K562 (cell line): ENCODE data around the gene DNMT1. TPM values are rescaled to one million over a fixed set of nuclear protein-coding genes. Genes with fewer than 3 reads are reported as not detected.

ENCODE experiments used
- CBX3 ChIP-seq, 2 experiments: IDR thresholded peaks; 1 replicate in 1 of 2; 2 replicates in 1 of 2; pipeline ENCODE4 v1.6.1; 2012; ENCODE audit warnings: inconsistent platforms in 2 of 2, low read length in 2 of 2, borderline replicate concordance in 1 of 2, control low read depth in 1 of 2
- CGGBP1 ChIP-seq: fragments of 250-450 bp; sonication (Bioruptor Pico); IDR thresholded peaks from 2 replicates; pipeline ENCODE4 v1.9.0; 2021; ENCODE audit warnings: mild to moderate bottlenecking
- E2F6 ChIP-seq, 2 experiments: IDR thresholded peaks; 2 replicates each; pipeline ENCODE4 v1.6.1; 2011; ENCODE audit warnings: borderline replicate concordance in 1 of 2, control low read depth in 1 of 2, low read depth in 1 of 2, low read length in 1 of 2, mild to moderate bottlenecking in 1 of 2, mixed read lengths in 1 of 2, moderate library complexity in 1 of 2; ENCODE audit not compliant: insufficient read depth in 1 of 2, insufficient read length in 1 of 2, poor library complexity in 1 of 2, severe bottlenecking in 1 of 2; ENCODE audit errors: extremely low read depth in 1 of 2
- HLTF ChIP-seq: fragments of 450-650 bp; IDR thresholded peaks from 2 replicates; pipeline ENCODE4 v1.6.1; 2016
- JUND ChIP-seq, 2 experiments: IDR thresholded peaks; 2 replicates in 1 of 2; 3 replicates in 1 of 2; pipeline ENCODE4 v1.6.1; 2011; ENCODE audit warnings: borderline replicate concordance in 2 of 2, low read depth in 2 of 2, low read length in 2 of 2, improper control_type of control experiment in 1 of 2, missing biosample characterization in 1 of 2, missing genetic modification characterization in 1 of 2, missing genetic modification reagents in 1 of 2
- MNT ChIP-seq, 2 experiments: fragments of 450-650 bp; conservative IDR thresholded peaks; 2 replicates each; pipeline ENCODE4 v1.6.1; 2017; ENCODE audit warnings: mild to moderate bottlenecking in 2 of 2, moderate library complexity in 2 of 2
- PHF20 ChIP-seq: fragments of 450-650 bp; IDR thresholded peaks from 2 replicates; pipeline ENCODE4 v1.6.1; 2018; ENCODE audit not compliant: partially characterized antibody
- RAD21 ChIP-seq, 2 experiments: fragments of 250-450 bp in 1 of 2; fragments of 450-650 bp in 1 of 2; sonication (Bioruptor Pico) in 1 of 2; formaldehyde crosslinking in 1 of 2; IDR thresholded peaks in 1 of 2; conservative IDR thresholded peaks in 1 of 2; 2 replicates each; pipeline versions ENCODE4 v1.4.0 to v1.8.0; 2020 to 2022; ENCODE audit warnings: mild to moderate bottlenecking in 2 of 2, moderate library complexity in 1 of 2
- SMARCA4 ChIP-seq: fragments of 450-650 bp; IDR thresholded peaks from 2 replicates; pipeline ENCODE4 v1.6.1; 2016
- TFE3 ChIP-seq: fragments of 450-650 bp; formaldehyde crosslinking; IDR thresholded peaks from 2 replicates; pipeline ENCODE4 v1.4.0; 2020; ENCODE audit warnings: mild to moderate bottlenecking, mixed read lengths
- ZNF121 ChIP-seq: sonication (generic); formaldehyde crosslinking; conservative IDR thresholded peaks from 2 replicates; pipeline ENCODE4 v1.8.0; 2022; ENCODE audit warnings: missing genetic modification reagents
- ZNF583 ChIP-seq: fragments of 250-450 bp; sonication (Bioruptor Pico); IDR thresholded peaks from 2 replicates; pipeline ENCODE4 v1.4.0; 2020
- ZNF778 ChIP-seq: fragments of 450-650 bp; formaldehyde crosslinking; IDR thresholded peaks from 2 replicates; pipeline ENCODE4 v1.4.0; 2020; ENCODE audit warnings: mild to moderate bottlenecking, moderate library complexity
- polyA plus RNA-seq, 8 experiments: library from polyadenylated mRNA; depleted of rRNA in 4 of 8; stranded (reverse) in 5 of 8; unstranded in 3 of 8; fragments of >200 nt; fragmentation: Nextera tagmentation in 2 of 8; fragmentation: Illumina TruSeq in 1 of 8; extraction: Ambion mirVana in 2 of 8; extraction: Trizol in 1 of 8; gene quantifications; 2 replicates each; pipeline versions ENCODE4 v1.2.1 to v1.2.3, GENCODE V29; 2011 to 2014; ENCODE audit warnings: inconsistent platforms in 1 of 8, missing spikeins in 1 of 8
- total RNA-seq, 7 experiments: library from RNA; depleted of rRNA in 6 of 7; stranded (reverse); fragments of >200 nt in 6 of 7; fragmentation: Illumina TruSeq in 2 of 7; extraction: Trizol in 2 of 7; gene quantifications; 2 replicates each; pipeline versions ENCODE4 v1.2.1 to v1.2.3, GENCODE V29; 2011 to 2021; ENCODE audit warnings: low replicate concordance in 1 of 7
- TF ChIP-seq, protein P1 (sequence below): fragments of 450-650 bp; IDR thresholded peaks from 2 replicates; pipeline ENCODE4 v1.6.1; 2017; ENCODE audit warnings: antibody characterized with exemption, mild to moderate bottlenecking
- TF ChIP-seq, protein P2 (sequence below): fragments of 450-650 bp; IDR thresholded peaks from one replicate; pipeline ENCODE4 v1.6.1; 2018; ENCODE audit warnings: mild to moderate bottlenecking, moderate library complexity; ENCODE audit not compliant: partially characterized antibody

The DNMT1 gene
- total and polyA plus RNA-seq, 9 of the 15 experiments (the other 6 are each of a cell fraction or from before 2014, with no cell fraction given) = 80.1 to 271 (median 121) TPM

- no peak for TF ChIP-seq ZNF778
- TF ChIP-seq E2F6 (IDR thresholded peaks at IDR 0.05; ENCODE audit: borderline replicate concordance in 1 of 2, extremely low read depth in 1 of 2, insufficient read depth in 1 of 2, insufficient read length in 1 of 2, low read depth in 1 of 2, low read length in 1 of 2, poor library complexity in 1 of 2, severe bottlenecking in 1 of 2) = peak in 1 of 2 experiments; percentile 9
- 0 out of 3 replicates have a peak, but pooled peaks of 1 of the 2 experiments have one; percentile 27 for TF ChIP-seq CBX3 (IDR thresholded peaks at IDR 0.05; ENCODE audit: borderline replicate concordance in 1 of 2, low read length in 2 of 2)
- no peak for TF ChIP-seq HLTF
- TF ChIP-seq PHF20 = no peak
- TF ChIP-seq MNT (conservative IDR thresholded peaks at IDR 0.05) = no peak
- no peak for TF ChIP-seq ZNF583 (CRISPR knock-in tag)
- no peak for TF ChIP-seq TFE3 (CRISPR knock-in tag)
- TF ChIP-seq ZNF121 (CRISPR knock-in tag) = 0 out of 2 replicates have a peak, but pooled peaks have one; percentile 29
- TF ChIP-seq RAD21 (CRISPR knock-in tag; conservative IDR thresholded peaks at IDR 0.05 in 1 of 2, IDR thresholded peaks at IDR 0.05 in 1 of 2) = no peak
- TF ChIP-seq CGGBP1 (CRISPR knock-in tag) = no peak
- TF ChIP-seq, protein P1, sequence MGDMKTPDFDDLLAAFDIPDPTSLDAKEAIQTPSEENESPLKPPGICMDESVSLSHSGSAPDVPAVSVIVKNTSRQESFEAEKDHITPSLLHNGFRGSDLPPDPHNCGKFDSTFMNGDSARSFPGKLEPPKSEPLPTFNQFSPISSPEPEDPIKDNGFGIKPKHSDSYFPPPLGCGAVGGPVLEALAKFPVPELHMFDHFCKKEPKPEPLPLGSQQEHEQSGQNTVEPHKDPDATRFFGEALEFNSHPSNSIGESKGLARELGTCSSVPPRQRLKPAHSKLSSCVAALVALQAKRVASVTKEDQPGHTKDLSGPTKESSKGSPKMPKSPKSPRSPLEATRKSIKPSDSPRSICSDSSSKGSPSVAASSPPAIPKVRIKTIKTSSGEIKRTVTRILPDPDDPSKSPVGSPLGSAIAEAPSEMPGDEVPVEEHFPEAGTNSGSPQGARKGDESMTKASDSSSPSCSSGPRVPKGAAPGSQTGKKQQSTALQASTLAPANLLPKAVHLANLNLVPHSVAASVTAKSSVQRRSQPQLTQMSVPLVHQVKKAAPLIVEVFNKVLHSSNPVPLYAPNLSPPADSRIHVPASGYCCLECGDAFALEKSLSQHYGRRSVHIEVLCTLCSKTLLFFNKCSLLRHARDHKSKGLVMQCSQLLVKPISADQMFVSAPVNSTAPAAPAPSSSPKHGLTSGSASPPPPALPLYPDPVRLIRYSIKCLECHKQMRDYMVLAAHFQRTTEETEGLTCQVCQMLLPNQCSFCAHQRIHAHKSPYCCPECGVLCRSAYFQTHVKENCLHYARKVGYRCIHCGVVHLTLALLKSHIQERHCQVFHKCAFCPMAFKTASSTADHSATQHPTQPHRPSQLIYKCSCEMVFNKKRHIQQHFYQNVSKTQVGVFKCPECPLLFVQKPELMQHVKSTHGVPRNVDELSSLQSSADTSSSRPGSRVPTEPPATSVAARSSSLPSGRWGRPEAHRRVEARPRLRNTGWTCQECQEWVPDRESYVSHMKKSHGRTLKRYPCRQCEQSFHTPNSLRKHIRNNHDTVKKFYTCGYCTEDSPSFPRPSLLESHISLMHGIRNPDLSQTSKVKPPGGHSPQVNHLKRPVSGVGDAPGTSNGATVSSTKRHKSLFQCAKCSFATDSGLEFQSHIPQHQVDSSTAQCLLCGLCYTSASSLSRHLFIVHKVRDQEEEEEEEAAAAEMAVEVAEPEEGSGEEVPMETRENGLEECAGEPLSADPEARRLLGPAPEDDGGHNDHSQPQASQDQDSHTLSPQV = no peak
- no peak for TF ChIP-seq JUND (IDR thresholded peaks at IDR 0.05; ENCODE audit: borderline replicate concordance, low read depth, low read length)
- TF ChIP-seq JUND (tag; IDR thresholded peaks at IDR 0.05; ENCODE audit: borderline replicate concordance, low read depth, low read length) = no peak
- TF ChIP-seq SMARCA4 = no peak
- TF ChIP-seq, protein P2, sequence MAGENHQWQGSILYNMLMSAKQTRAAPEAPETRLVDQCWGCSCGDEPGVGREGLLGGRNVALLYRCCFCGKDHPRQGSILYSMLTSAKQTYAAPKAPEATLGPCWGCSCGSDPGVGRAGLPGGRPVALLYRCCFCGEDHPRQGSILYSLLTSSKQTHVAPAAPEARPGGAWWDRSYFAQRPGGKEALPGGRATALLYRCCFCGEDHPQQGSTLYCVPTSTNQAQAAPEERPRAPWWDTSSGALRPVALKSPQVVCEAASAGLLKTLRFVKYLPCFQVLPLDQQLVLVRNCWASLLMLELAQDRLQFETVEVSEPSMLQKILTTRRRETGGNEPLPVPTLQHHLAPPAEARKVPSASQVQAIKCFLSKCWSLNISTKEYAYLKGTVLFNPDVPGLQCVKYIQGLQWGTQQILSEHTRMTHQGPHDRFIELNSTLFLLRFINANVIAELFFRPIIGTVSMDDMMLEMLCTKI = no peak
Observed at GRCh38 chr19:10231612-10232228, 37.0 kb upstream of the DNMT1 start (continued).
